Panc1 (cell line): Measurements from ENCODE around the gene P2RY14. TPM values are rescaled to one million over a fixed set of nuclear protein-coding genes. Genes with fewer than 3 reads are reported as not detected.

Experiments
- ATAC-seq: fragments of 200-7000 bp; cut with Tn5 transposase; 2 replicates; pipeline ENCODE4 v1.9.1; 2020; ENCODE audit warnings: mild to moderate bottlenecking, moderate library complexity
- BruUV-seq: library from RNA; stranded (reverse); fragments of 400-500 nt; replicated peaks from 2 replicates; lab custom pipeline; 2021; lab: Mats Ljungman, UMichigan
- CTCF ChIA-PET: fragments of 300-600 bp; sonication (Branson Sonifier 250); formaldehyde crosslinking; loops from one replicate; lab custom pipeline; 2022; ENCODE audit warnings: antibody characterized with exemption; lab: Charles Lee
- POLR2A ChIA-PET: fragments of 300-600 bp; sonication (Branson Sonifier 250); formaldehyde crosslinking; loops from one replicate; lab custom pipeline; 2022; ENCODE audit warnings: antibody characterized with exemption; lab: Charles Lee
- DNase-seq: peaks from one replicate; pipeline ENCODE4 v3.0.0-alpha.2; 2010; ENCODE audit warnings: low read depth, low spot score
- H3K27ac ChIP-seq: 2 replicates; pipeline ENCODE4 v1.5.1; 2011; ENCODE audit warnings: mild to moderate bottlenecking, low read length, inconsistent platforms
- H3K27me3 ChIP-seq: fragments of 200-500 bp; sonication (Bioruptor generic); 2 replicates; pipeline ENCODE4 v1.6.0; 2014; ENCODE audit warnings: low read length, inconsistent platforms; ENCODE audit not compliant: control insufficient read depth, insufficient read depth
- H3K36me3 ChIP-seq: fragments of 200-500 bp; sonication (Bioruptor generic); 2 replicates; pipeline ENCODE4 v1.5.1; 2014; ENCODE audit warnings: inconsistent platforms, mild to moderate bottlenecking, low read length, moderate library complexity; ENCODE audit not compliant: control insufficient read depth, insufficient read depth
- H3K4me1 ChIP-seq: 2 replicates; pipeline ENCODE4 v1.5.1; 2011; ENCODE audit warnings: inconsistent platforms, mild to moderate bottlenecking, low read length, moderate library complexity; ENCODE audit not compliant: control insufficient read depth, insufficient read depth
- H3K4me3 ChIP-seq, 2 experiments: 2 replicates each; pipeline ENCODE4 v1.5.1; 2011 to 2012; ENCODE audit warnings: low read depth in 2 of 2, low read length in 2 of 2, mild to moderate bottlenecking in 2 of 2, inconsistent platforms in 1 of 2, moderate library complexity in 1 of 2
- H3K9me3 ChIP-seq: fragments of 200-500 bp; sonication (Bioruptor generic); 2 replicates; pipeline ENCODE4 v1.5.1; 2014; ENCODE audit warnings: low read depth, mild to moderate bottlenecking, inconsistent platforms, low read length, moderate library complexity; ENCODE audit not compliant: control insufficient read depth, insufficient read depth
- CTCF ChIP-seq: fragments of 450-650 bp; IDR thresholded peaks from 2 replicates; pipeline ENCODE4 v1.5.1; 2017; ENCODE audit warnings: mild to moderate bottlenecking
- POLR2AphosphoS5 ChIP-seq: IDR thresholded peaks from 2 replicates; pipeline ENCODE4 v1.6.1; 2012; ENCODE audit warnings: mild to moderate bottlenecking, low read depth, low read length, moderate library complexity
- REST ChIP-seq, 2 experiments: IDR thresholded peaks; 2 replicates each; pipeline ENCODE4 v1.6.1; 2011 to 2012; ENCODE audit warnings: low read depth in 2 of 2, control low read depth in 1 of 2, low read length in 1 of 2, mild to moderate bottlenecking in 1 of 2, moderate library complexity in 1 of 2; ENCODE audit not compliant: insufficient read depth in 1 of 2
- SIN3A ChIP-seq: IDR thresholded peaks from 2 replicates; pipeline ENCODE4 v1.6.1; 2012; ENCODE audit warnings: low read depth, mild to moderate bottlenecking, low read length, moderate library complexity, borderline replicate concordance; ENCODE audit not compliant: insufficient read depth
- TCF7L2 ChIP-seq: IDR thresholded peaks from 2 replicates; pipeline ENCODE4 v1.6.1; 2011; ENCODE audit warnings: mild to moderate bottlenecking, low read depth, low read length, inconsistent platforms
- in situ Hi-C: cut with HindIII; loops from 2 replicates; pipeline ENCODE4 v1.10.0; 2016; ENCODE audit warnings: low sequenced_read_pairs, low pct_unique_long_range_greater_than_20kb
- intact Hi-C: fragments of 100-400 bp; cut with micrococcal nuclease; formaldehyde crosslinking; loops from one replicate; pipeline ENCODE4 v1.10.0; 2022; ENCODE audit not compliant: unreplicated experiment
- total RNA-seq: library from RNA; stranded (reverse); gene quantifications from one replicate; pipeline ENCODE4 v1.2.1, GENCODE V29; 2021; ENCODE audit not compliant: unreplicated experiment

The P2RY14 gene
- total RNA-seq, 1 experiment from 2014 or later, result not detected

DNA sequence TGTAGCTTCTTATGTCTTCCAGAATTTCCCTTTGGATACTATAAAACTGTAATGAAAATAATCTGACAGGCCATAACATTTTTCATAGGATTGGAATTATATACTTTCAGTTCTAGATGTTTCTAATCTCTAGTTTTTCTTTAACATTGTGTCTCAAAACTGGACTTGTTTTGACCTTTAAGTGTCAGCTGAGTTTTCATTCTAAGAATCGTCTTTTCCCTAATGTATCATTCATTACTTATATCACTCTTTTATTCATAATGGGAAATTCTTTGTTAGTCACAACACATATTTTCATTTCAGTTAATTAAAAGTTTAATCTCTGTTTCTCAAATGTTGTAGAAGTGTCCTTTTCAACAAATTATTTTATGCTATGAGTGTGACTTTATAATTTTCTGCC is 87.2 kb downstream of the P2RY14 start:
- intact Hi-C loops, result no loop called here
- CTCF ChIA-PET, result no interaction called here
- POLR2A ChIA-PET, result no interaction called here

GRCh38 chr3:151183265-151183671 is 95.1 kb downstream of the P2RY14 start:
- ChIA-PET CTCF (no interaction called here), POLR2A (no interaction called here)
- intact Hi-C loops (no loop called here), in situ Hi-C loops (no loop called here)
- Histone ChIP-seq H3K4me3 (no peak overlapping the region), H3K36me3 (no peaks in the 10 kb centered on the region), H3K9me3 (no peaks in the 10 kb centered on the region), H3K4me1 (no peaks in the 10 kb centered on the region), H3K27me3 (no peaks in the 10 kb centered on the region), H3K27ac (no peak overlapping the region)
- DNase-seq, result no peak
- TF ChIP-seq TCF7L2 (no peak), CTCF (no peak)
- no peak for ATAC-seq
- BruUV-seq, result no TSS peak

More for the DNA sequence above, 87.2 kb downstream of the P2RY14 start:
- Histone ChIP-seq H3K36me3 (no peaks in the 10 kb centered on the region), H3K27me3 (no peaks in the 10 kb centered on the region), H3K27ac (no peak overlapping the region), H3K9me3 (no peaks in the 10 kb centered on the region), H3K4me3 (no peak overlapping the region), H3K4me1 (no peaks in the 10 kb centered on the region)
- no peak for DNase-seq
- in situ Hi-C loops, result no loop called here
- BruUV-seq, result no TSS peak
- no peak for ATAC-seq
- no peak for TF ChIP-seq TCF7L2
- no peak for TF ChIP-seq REST (IDR thresholded peaks at IDR 0.05; ENCODE audit: insufficient read depth in 1 of 2, low read depth in 2 of 2, low read length in 1 of 2)
- TF ChIP-seq SIN3A, result no peak
- no peak for TF ChIP-seq POLR2AphosphoS5
- TF ChIP-seq CTCF, result no peak
